ENCODE measurements around the gene UBD. TPM values are rescaled to one million over a fixed set of nuclear protein-coding genes. Genes with fewer than 3 reads are reported as not detected.

Gene UBD
- total and polyA plus RNA-seq, 2 of the 13 experiments (the other 11 are each of a cell fraction or from before 2014, with no cell fraction given) = 13.9 to 172 TPM

- Histone ChIP-seq H2AFZ (ENCODE audit: low read length) (no peak overlapping the region), H3K4me3 (replicated peaks in 1 of 3; ENCODE audit: insufficient read depth in 1 of 3, low read depth in 2 of 3, low read length in 3 of 3) (no peak overlapping the region), H3K27ac (ENCODE audit: extremely low read length, insufficient read depth, low read length) (no peak overlapping the region), H3K36me3 (replicated peaks in 1 of 2; ENCODE audit: control insufficient read depth in 1 of 2, insufficient read depth in 2 of 2, low read length in 2 of 2) (no peaks in the 10 kb centered on the region), H3K9ac (ENCODE audit: insufficient read depth, low read depth, low read length) (no peak overlapping the region), H3K9me3 (ENCODE audit: low read length) (no peaks in the 10 kb centered on the region), H3K4me2 (ENCODE audit: low read depth, low read length) (no peak overlapping the region), H3K27me3 (ENCODE audit: control insufficient read depth in 1 of 2, insufficient read depth in 2 of 2, low read length in 2 of 2) (no peaks in the 10 kb centered on the region), H3K4me1 (ENCODE audit: insufficient read depth, low read length) (no peaks in the 10 kb centered on the region), H4K20me1 (ENCODE audit: insufficient read depth, low read length) (no peaks in the 10 kb centered on the region), H3K79me2 (ENCODE audit: insufficient read depth, low read length) (no peaks in the 10 kb centered on the region)
- ChIA-PET CTCF (ENCODE audit: low intra/inter-chr PET ratio, low total read pairs) (no interaction called here), POLR2A (no interaction called here)
- no peak for TF ChIP-seq SETDB1 (CRISPR knock-in tag; IDR thresholded peaks at IDR 0.05; ENCODE audit: borderline replicate concordance)
- TF ChIP-seq ZNF407 (CRISPR knock-in tag; IDR thresholded peaks at IDR 0.05; ENCODE audit: not compliant biosample characterization) = no peak
- no peak for TF ChIP-seq CENPX (CRISPR knock-in tag; IDR thresholded peaks at IDR 0.05)
- TF ChIP-seq ZGPAT (CRISPR knock-in tag; IDR thresholded peaks at IDR 0.05) = no peak
- 0% methylated on average over 1 of the region's 2 CpGs for WGBS (ENCODE audit: low lambda C conversion rate)
- DNase-seq (ENCODE audit: low spot score) (no peak), FAIRE-seq (no peak), ATAC-seq (no peak)
- no TSS peak for BruUV-seq (replicated peaks)
- in situ Hi-C loops (cut with HindIII; ENCODE audit: extremely low pct_ligation_motif_present, low pct_unique_long_range_greater_than_20kb) (no loop called here), intact Hi-C loops (cut with micrococcal nuclease; ENCODE audit: unreplicated experiment) (no loop called here)
Measured at GRCh38 chr6:29532320-29532951, 27.1 kb downstream of the UBD start.

Measured in HepG2 (cell line).